ENCODE data around the gene VRK2. TPM values are rescaled to one million over a fixed set of nuclear protein-coding genes. Genes with fewer than 3 reads are reported as not detected.

VRK2 gene
- polyA plus RNA-seq, 4 donors: 18.4 to 25.3 (median 24.0) TPM

Other genes with a start within 250 kb of the VRK2 start
- gene FANCL, start 194.5 kb downstream of the VRK2 start, polyA plus RNA-seq (ENCODE audit: insufficient read length in 4 of 4): 10 to 100 TPM; 47.5 to 60.9 (median 57.3) TPM

All from right renal pelvis (tissue), 4 donors.